ENCODE measurements around the gene BABAM2. TPM values are rescaled to one million over a fixed set of nuclear protein-coding genes. Genes with fewer than 3 reads are reported as not detected.

BABAM2 gene
- total RNA-seq (10 to 100 TPM; 55.1 to 75.1 (median 64.4) TPM), polyA plus RNA-seq (10 to 100 TPM; 22.2 to 46.2 TPM)
- long read RNA-seq, donor 1, transcript BABAM2-202 (13 exons, 1,852 nt), result minor isoform, 6 of 80 reads
- long read RNA-seq, donor 1, transcript BABAM2-204 (12 exons, 1,657 nt), result major isoform, 38 of 80 reads
- long read RNA-seq, donor 1, transcript BABAM2-203 (13 exons, 1,686 nt), result minor isoform, 5 of 80 reads
- long read RNA-seq, donor 1, partial matches to known transcripts, result 22 of 80 reads
- long read RNA-seq, donor 1, other reads (novel, unspliced or antisense), result 7 of 80 reads
- long read RNA-seq, donor 2, transcript BABAM2-203 (13 exons, 1,686 nt), result minor isoform, 33 of 308 reads
- long read RNA-seq, donor 2, transcript BABAM2-202 (13 exons, 1,852 nt), result minor isoform, 19 of 308 reads
- long read RNA-seq, donor 2, transcript BABAM2-204 (12 exons, 1,657 nt), result major isoform, 187 of 308 reads
- long read RNA-seq, donor 2, transcript BABAM2-201 (13 exons, 1,681 nt), result minor isoform, 11 of 308 reads
- long read RNA-seq, donor 2, partial matches to known transcripts, result 14 of 308 reads
- long read RNA-seq, donor 2, other reads (novel, unspliced or antisense), result 44 of 308 reads
- long read RNA-seq, donor 3, transcript BABAM2-204 (12 exons, 1,657 nt), result major isoform, 33 of 60 reads
- long read RNA-seq, donor 3, partial matches to known transcripts, result 15 of 60 reads
- long read RNA-seq, donor 3, other reads (novel, unspliced or antisense), result 5 of 60 reads

GRCh38 chr2:27890146-27890923, at the start of gene BABAM2, which contains the start of gene RBKS:
Gene BABAM2, plus strand, starts transcription at chr2:27890729. Its CDS starts 3,828 bp downstream, at chr2:27894557.
Gene RBKS, minus strand, starts transcription at chr2:27890387. Its CDS starts 42 bp downstream, at chr2:27890345.
- Histone ChIP-seq H3K9me3 (no peaks in the 10 kb centered on the region), H3K4me3 (peak within 1 kb of the TSS; percentile 57 to 94 (median 80)), H3K27ac (peak within 1 kb of the TSS; percentile 85 to 99 (median 94)), H3K4me1 (peaks cover 0 to 54% (median 22%) of the 10 kb centered on the region in 12 donors), H3K27me3 (no peaks in the 10 kb centered on the region), H3K36me3 (peaks cover 0 to 10% (median 3%) of the 10 kb centered on the region in 9 donors)
- 0 to 2% (median 1%) methylated on average over 37 to 79 of the region's 79 CpGs for WGBS, 4 donors
- DNase-seq, result peak; percentile 87 to 93 (median 91)
- intact Hi-C loops (cut with DNase I), result loop anchor here in 9 of 10 donors (1.0 to 10.0 kb wide), 14 partner anchors 67 to 514 kb away; partner anchors contain the start of genes FOSL2 (in 3 of the 9) and MRPL33 (in 2 of the 9)
- ATAC-seq, result peak; percentile 87 to 98 (median 94)
- TF ChIP-seq CTCF (IDR thresholded peaks at IDR 0.05) (peak in 1 of 12 donors; percentile 9), POLR2A (IDR thresholded peaks at IDR 0.05) (peak in 1 of 2 donors; percentile 72)

GRCh38 chr2:27842894-27843293, 47.6 kb upstream of the BABAM2 start:
- ATAC-seq (peak in 2 of 4 donors; percentile 60 to 64), DNase-seq (no peak)
- H3K4me3 ChIP-seq, result no peak overlapping the region
- TF ChIP-seq POLR2A (IDR thresholded peaks at IDR 0.05), result no peak
- TF ChIP-seq CTCF (IDR thresholded peaks at IDR 0.05), result no peak
- H3K36me3 ChIP-seq, result no peaks in the 10 kb centered on the region
- H3K27me3 ChIP-seq, result no peaks in the 10 kb centered on the region
- H3K9me3 ChIP-seq, result no peaks in the 10 kb centered on the region
- peaks cover 0 to 14% (median 0%) of the 10 kb centered on the region in 12 donors for H3K4me1 ChIP-seq
- H3K27ac ChIP-seq, result no peak overlapping the region
- intact Hi-C loops (cut with DNase I), result no loop called here
- 53 to 64% (median 58%) methylated on average over 5 of the region's 5 CpGs for WGBS, 4 donors

GRCh38 chr2:27843992-27844391, 46.5 kb upstream of the BABAM2 start:
- DNase-seq (no peak), ATAC-seq (no peak)
- intact Hi-C loops (cut with DNase I), result no loop called here
- WGBS, 4 donors, result 96 to 99% (median 97%) methylated on average over 7 of the region's 7 CpGs
- no peak for TF ChIP-seq POLR2A (IDR thresholded peaks at IDR 0.05)
- TF ChIP-seq CTCF (IDR thresholded peaks at IDR 0.05), result no peak
- Histone ChIP-seq H3K36me3 (no peaks in the 10 kb centered on the region), H3K4me1 (peaks cover 0 to 14% (median 0%) of the 10 kb centered on the region in 12 donors), H3K27me3 (no peaks in the 10 kb centered on the region), H3K9me3 (no peaks in the 10 kb centered on the region), H3K27ac (peak overlapping the region in 1 of 12 donors; percentile 32), H3K4me3 (no peak overlapping the region)

All from heart left ventricle (tissue), 16 donors.